Upper lobe of right lung (tissue), 1 donor: ENCODE data around the gene NKX6-2. TPM values are rescaled to one million over a fixed set of nuclear protein-coding genes. Genes with fewer than 3 reads are reported as not detected.

ENCODE experiments used
- ATAC-seq: fragments of 200-7000 bp; cut with Tn5 transposase; one replicate; pipeline ENCODE4 v1.9.1; 2020; ENCODE audit warnings: mild to moderate bottlenecking, moderate library complexity
- DNase-seq: peaks from one replicate; pipeline ENCODE4 v3.0.0-alpha.2; 2020
- H3K27ac ChIP-seq: fragments of 200-600 bp; one replicate; pipeline ENCODE4 v1.8.0; 2022
- H3K27me3 ChIP-seq: fragments of 200-600 bp; one replicate; pipeline ENCODE4 v1.8.0; 2022; ENCODE audit warnings: mild to moderate bottlenecking
- H3K36me3 ChIP-seq: fragments of 200-600 bp; one replicate; pipeline ENCODE4 v1.8.0; 2022
- H3K4me1 ChIP-seq: fragments of 200-600 bp; one replicate; pipeline ENCODE4 v1.8.0; 2022
- H3K4me3 ChIP-seq: fragments of 200-600 bp; one replicate; pipeline ENCODE4 v1.8.0; 2022; ENCODE audit warnings: mild to moderate bottlenecking
- H3K9me3 ChIP-seq: fragments of 200-600 bp; one replicate; pipeline ENCODE4 v1.8.0; 2022
- intact Hi-C: fragments of 100-400 bp; cut with DNase I; formaldehyde crosslinking; loops from one replicate; pipeline ENCODE4 v1.11.0; 2022
- total RNA-seq: library from RNA; stranded (reverse); fragmentation: NEBNext Ultra II Directional; extraction: Animal tissue kit (Norgen Biotek cat#: 25700); gene quantifications from one replicate; pipeline ENCODE4 v1.2.1, GENCODE V29; 2021
- TF ChIP-seq, protein P1 (sequence below): fragments of 200-600 bp; IDR thresholded peaks from one replicate; pipeline ENCODE4 v1.8.0; 2022; ENCODE audit warnings: antibody characterized with exemption
- donor health status: DM: no; HTN: yes; CAD: no; lungs with severe emphysema.

Gene NKX6-2
- total RNA-seq, 1 donor from 2014 or later, result not detected

- no peak overlapping the region for H3K27ac ChIP-seq
- H3K9me3 ChIP-seq, result no peaks in the 10 kb centered on the region
- no peak for DNase-seq
- H3K4me1 ChIP-seq, result no peaks in the 10 kb centered on the region
- TF ChIP-seq, protein P1, sequence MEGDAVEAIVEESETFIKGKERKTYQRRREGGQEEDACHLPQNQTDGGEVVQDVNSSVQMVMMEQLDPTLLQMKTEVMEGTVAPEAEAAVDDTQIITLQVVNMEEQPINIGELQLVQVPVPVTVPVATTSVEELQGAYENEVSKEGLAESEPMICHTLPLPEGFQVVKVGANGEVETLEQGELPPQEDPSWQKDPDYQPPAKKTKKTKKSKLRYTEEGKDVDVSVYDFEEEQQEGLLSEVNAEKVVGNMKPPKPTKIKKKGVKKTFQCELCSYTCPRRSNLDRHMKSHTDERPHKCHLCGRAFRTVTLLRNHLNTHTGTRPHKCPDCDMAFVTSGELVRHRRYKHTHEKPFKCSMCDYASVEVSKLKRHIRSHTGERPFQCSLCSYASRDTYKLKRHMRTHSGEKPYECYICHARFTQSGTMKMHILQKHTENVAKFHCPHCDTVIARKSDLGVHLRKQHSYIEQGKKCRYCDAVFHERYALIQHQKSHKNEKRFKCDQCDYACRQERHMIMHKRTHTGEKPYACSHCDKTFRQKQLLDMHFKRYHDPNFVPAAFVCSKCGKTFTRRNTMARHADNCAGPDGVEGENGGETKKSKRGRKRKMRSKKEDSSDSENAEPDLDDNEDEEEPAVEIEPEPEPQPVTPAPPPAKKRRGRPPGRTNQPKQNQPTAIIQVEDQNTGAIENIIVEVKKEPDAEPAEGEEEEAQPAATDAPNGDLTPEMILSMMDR, result no peak
- no peaks in the 10 kb centered on the region for H3K36me3 ChIP-seq
- H3K27me3 ChIP-seq, result peaks cover 13% of the 10 kb centered on the region
- intact Hi-C loops, result no loop called here
- H3K4me3 ChIP-seq, result no peak overlapping the region
- no peak for ATAC-seq
These were observed 34.1 kb upstream of the NKX6-2 start for GRCh38 chr10:132820056-132820455.

DNA sequence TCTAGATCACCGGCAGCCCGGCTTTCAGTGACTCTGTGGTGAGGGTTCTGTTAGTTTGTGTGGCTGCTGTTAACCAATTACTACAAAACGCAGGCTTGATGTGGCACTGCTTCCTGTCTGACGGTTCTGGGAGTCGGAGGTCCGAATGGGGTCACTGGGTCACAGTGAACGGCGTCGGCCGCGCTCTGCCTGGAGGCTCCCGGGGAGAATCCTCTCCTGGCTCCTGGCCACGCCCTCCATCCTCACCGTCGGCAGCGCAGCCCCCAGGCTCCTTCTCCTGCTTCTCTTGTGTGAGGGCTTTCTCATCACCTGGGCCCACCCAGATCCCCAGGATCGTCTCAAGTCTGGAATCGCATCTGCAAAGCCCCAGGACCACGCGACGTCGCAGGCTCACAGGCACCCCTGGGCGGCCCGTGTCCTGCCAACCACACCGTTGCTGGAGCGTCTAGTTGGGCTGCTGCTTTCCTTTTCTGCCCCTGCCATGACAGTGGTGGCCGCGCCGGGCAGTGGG lies 31.8 kb upstream of the NKX6-2 start:
- peaks cover 13% of the 10 kb centered on the region for H3K27me3 ChIP-seq

DNA sequence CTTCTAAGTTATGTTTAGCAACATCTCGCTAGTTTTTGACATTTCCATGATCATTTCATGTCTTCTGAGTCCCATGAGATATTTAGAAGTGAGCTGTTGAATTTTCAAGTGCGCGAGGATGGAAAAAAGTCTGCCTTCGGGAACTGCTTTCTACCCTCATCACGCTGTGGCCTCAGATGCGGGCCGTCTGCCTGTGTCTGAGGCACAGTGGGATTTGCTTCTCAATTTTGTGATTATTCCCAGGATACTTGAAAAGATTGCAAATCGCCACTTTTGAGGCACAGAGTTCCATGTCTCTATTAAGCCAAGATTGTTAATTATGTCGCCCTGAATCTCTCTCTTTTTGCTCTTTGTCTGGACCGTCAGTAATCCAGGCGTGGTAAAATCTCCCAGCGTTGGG lies 30.8 kb upstream of the NKX6-2 start:
- no peaks in the 10 kb centered on the region for H3K36me3 ChIP-seq
- DNase-seq, result no peak
- peaks cover 16% of the 10 kb centered on the region for H3K27me3 ChIP-seq

More for the DNA sequence above, 31.8 kb upstream of the NKX6-2 start:
- intact Hi-C loops, result no loop called here
- no peak for ATAC-seq
- TF ChIP-seq, protein P1, result no peak
- Histone ChIP-seq H3K4me3 (no peak overlapping the region), H3K9me3 (no peaks in the 10 kb centered on the region), H3K36me3 (no peaks in the 10 kb centered on the region), H3K27ac (no peak overlapping the region), H3K4me1 (no peaks in the 10 kb centered on the region)
- no peak for DNase-seq

DNA sequence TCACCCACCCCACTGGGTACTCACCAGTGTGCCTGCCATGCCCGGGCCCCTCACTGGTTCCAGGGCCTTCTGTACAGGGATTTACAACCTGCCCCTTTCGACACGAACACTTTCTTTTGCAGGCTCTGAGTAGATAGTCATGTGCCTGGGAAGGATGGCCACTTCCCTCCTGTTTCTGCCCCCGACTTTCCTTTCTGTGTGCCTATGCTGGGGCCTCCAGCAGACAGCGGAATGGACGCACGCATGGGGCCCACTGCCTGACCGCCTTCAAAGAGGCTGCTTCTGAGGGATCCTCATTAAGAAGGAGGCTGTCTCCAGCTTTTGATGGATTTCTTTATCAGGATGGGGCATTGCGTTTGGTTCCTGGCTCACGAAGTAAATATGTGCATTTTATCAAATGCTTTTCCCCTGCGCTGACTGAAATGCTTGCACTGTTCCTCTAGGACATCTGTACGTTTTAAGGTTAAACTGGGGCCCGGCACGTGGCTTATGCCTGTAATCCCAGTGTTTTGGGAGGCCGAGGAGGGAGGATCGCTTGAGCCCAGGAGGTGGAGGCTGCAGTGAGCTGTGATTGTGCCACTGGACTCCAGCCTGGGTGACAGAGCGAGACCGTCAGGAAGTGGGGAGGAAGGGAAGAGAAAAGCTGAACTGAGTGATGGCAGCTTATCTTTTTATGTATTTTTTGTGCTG lies 29.4 kb upstream of the NKX6-2 start:
- ATAC-seq (no peak), DNase-seq (no peak)
- Histone ChIP-seq H3K27ac (no peak overlapping the region), H3K4me1 (no peaks in the 10 kb centered on the region), H3K4me3 (no peak overlapping the region), H3K9me3 (no peaks in the 10 kb centered on the region), H3K27me3 (peaks cover 16% of the 10 kb centered on the region), H3K36me3 (no peaks in the 10 kb centered on the region)
- intact Hi-C loops, result no loop called here
- TF ChIP-seq, protein P1, result no peak

More for the DNA sequence above, 30.8 kb upstream of the NKX6-2 start:
- Histone ChIP-seq H3K4me1 (no peaks in the 10 kb centered on the region), H3K27ac (no peak overlapping the region), H3K9me3 (no peaks in the 10 kb centered on the region), H3K4me3 (no peak overlapping the region)
- intact Hi-C loops, result no loop called here
- TF ChIP-seq, protein P1, result no peak
- no peak for ATAC-seq

DNA sequence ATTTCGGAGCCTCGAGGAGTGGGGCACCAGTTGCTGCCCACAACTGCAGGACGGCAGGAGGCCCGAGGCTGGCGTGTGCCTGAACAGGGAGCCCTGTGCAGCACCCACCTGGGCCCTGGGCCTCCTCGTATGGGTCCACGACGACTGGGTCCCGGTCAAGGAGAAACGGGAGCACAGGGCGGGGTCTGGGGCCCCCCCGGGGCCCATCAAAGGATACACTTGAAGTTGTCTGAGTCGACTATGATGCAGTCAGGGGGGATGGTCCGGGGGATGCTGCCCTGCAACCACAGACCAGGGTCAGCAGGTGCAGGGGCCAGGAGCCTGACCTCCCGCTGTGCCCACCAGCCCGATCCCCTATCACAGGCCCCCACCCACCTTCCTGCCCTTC lies 28.5 kb upstream of the NKX6-2 start:
- DNase-seq (peak; percentile 53), ATAC-seq (no peak)
- Histone ChIP-seq H3K4me3 (no peak overlapping the region), H3K9me3 (no peaks in the 10 kb centered on the region), H3K27me3 (peaks cover 16% of the 10 kb centered on the region), H3K27ac (no peak overlapping the region), H3K4me1 (no peaks in the 10 kb centered on the region), H3K36me3 (no peaks in the 10 kb centered on the region)
- TF ChIP-seq, protein P1, result no peak
- intact Hi-C loops, result no loop called here
